Keratinocyte (primary cell): Measurements from ENCODE around the gene ZBTB7A. TPM values are rescaled to one million over a fixed set of nuclear protein-coding genes. Genes with fewer than 3 reads are reported as not detected.

Experiments
- DNase-seq: peaks from one replicate; pipeline ENCODE4 v3.0.0-alpha.2; 2011; ENCODE audit warnings: low read depth, missing footprints, low spot score
- FAIRE-seq: peaks from 2 replicates; lab custom pipeline; 2011; peaks lifted over from hg19 to GRCh38; lab: Jason Lieb, UNC
- H2AFZ ChIP-seq: 2 replicates; pipeline ENCODE4 v1.6.0; 2012; ENCODE audit warnings: low read length, control low read depth, inconsistent platforms; ENCODE audit not compliant: control insufficient read depth
- H3K27ac ChIP-seq: 2 replicates; pipeline ENCODE4 v1.5.1; 2011; ENCODE audit warnings: low read length; ENCODE audit not compliant: control insufficient read depth, insufficient read depth
- H3K27me3 ChIP-seq: 3 replicates; pipeline ENCODE4 v1.6.0; 2011; ENCODE audit warnings: low read length; ENCODE audit not compliant: control insufficient read depth, insufficient read depth; ENCODE audit errors: extremely low read depth
- H3K36me3 ChIP-seq, 2 experiments: 2 replicates in 1 of 2; 3 replicates in 1 of 2; pipeline ENCODE4 v1.5.1; 2011; ENCODE audit warnings: low read length in 2 of 2, mild to moderate bottlenecking in 1 of 2; ENCODE audit not compliant: control insufficient read depth in 2 of 2, insufficient read depth in 2 of 2; ENCODE audit errors: extremely low read depth in 1 of 2
- H3K4me1 ChIP-seq: 3 replicates; pipeline ENCODE4 v1.5.1; 2011; ENCODE audit warnings: low read length; ENCODE audit not compliant: control insufficient read depth, insufficient read depth; ENCODE audit errors: extremely low read depth
- H3K4me2 ChIP-seq: 3 replicates; pipeline ENCODE4 v1.6.0; 2011; ENCODE audit warnings: low read depth, low read length; ENCODE audit not compliant: control insufficient read depth, insufficient read depth; ENCODE audit errors: extremely low read depth
- H3K4me3 ChIP-seq, 3 experiments: fragments of 200-600 bp in 1 of 3; sonication (generic) in 1 of 3; 2 replicates in 2 of 3; 3 replicates in 1 of 3; pipeline ENCODE4 v1.5.1; 2011 to 2016; ENCODE audit warnings: low read length in 3 of 3, mild to moderate bottlenecking in 3 of 3, control low read depth in 2 of 3, inconsistent platforms in 1 of 3, low read depth in 1 of 3, mixed read lengths in 1 of 3, mixed run types in 1 of 3, moderate library complexity in 1 of 3; ENCODE audit not compliant: control insufficient read depth in 2 of 3, insufficient read depth in 2 of 3; ENCODE audit errors: extremely low read depth in 1 of 3
- H3K79me2 ChIP-seq: 2 replicates; pipeline ENCODE4 v1.6.0; 2012; ENCODE audit warnings: low read length; ENCODE audit not compliant: control insufficient read depth, insufficient read depth
- H3K9ac ChIP-seq: 3 replicates; pipeline ENCODE4 v1.6.0; 2011; ENCODE audit warnings: low read length; ENCODE audit not compliant: control insufficient read depth, insufficient read depth; ENCODE audit errors: extremely low read depth
- H3K9me1 ChIP-seq: 3 replicates; pipeline ENCODE4 v1.6.0; 2011; ENCODE audit warnings: low read length; ENCODE audit not compliant: control insufficient read depth, insufficient read depth; ENCODE audit errors: extremely low read depth
- H3K9me3 ChIP-seq: 2 replicates; pipeline ENCODE4 v1.5.1; 2012; ENCODE audit warnings: low read depth, low read length; ENCODE audit not compliant: control insufficient read depth
- H4K20me1 ChIP-seq: 3 replicates; pipeline ENCODE4 v1.6.0; 2011; ENCODE audit warnings: low read length; ENCODE audit not compliant: control insufficient read depth, insufficient read depth; ENCODE audit errors: extremely low read depth
- CTCF ChIP-seq, 3 experiments: IDR thresholded peaks in 1 of 3; conservative IDR thresholded peaks in 1 of 3; optimal IDR thresholded peaks in 1 of 3; 2 replicates in 2 of 3; 3 replicates in 1 of 3; pipeline versions ENCODE3 to v1.5.1; 2011; ENCODE audit warnings: low read length in 3 of 3, mild to moderate bottlenecking in 3 of 3, moderate library complexity in 2 of 3, control low read depth in 1 of 3, inconsistent platforms in 1 of 3; ENCODE audit not compliant: insufficient read depth in 2 of 3; ENCODE audit errors: extremely low read depth in 1 of 3
- EZH2 ChIP-seq: IDR thresholded peaks from one replicate; pipeline ENCODE4 v1.6.1; 2012; ENCODE audit warnings: inconsistent platforms, mild to moderate bottlenecking, low read length, moderate library complexity
- dilution Hi-C: fragments of 300-500 bp; cut with MboI; formaldehyde crosslinking; loops from one replicate; pipeline ENCODE4 v1.7.0; 2020; ENCODE audit warnings: low sequenced_read_pairs; ENCODE audit not compliant: extremely low pct_ligation_motif_present
- polyA plus RNA-seq, 5 experiments: library from polyadenylated mRNA; depleted of rRNA in 3 of 5; stranded (reverse) in 3 of 5; stranded (forward) in 1 of 5; unstranded in 1 of 5; fragments of >200 nt; gene quantifications; 1 replicate in 1 of 5; 2 replicates in 3 of 5; 3 replicates in 1 of 5; pipeline versions ENCODE4 v1.2.1 to v1.2.3, GENCODE V29; 2011 to 2012; ENCODE audit warnings: missing spikeins in 2 of 5, low read depth in 1 of 5, low replicate concordance in 1 of 5

The ZBTB7A gene
- polyA plus RNA-seq, 1 donor (not counting 4 experiments of a cell fraction or from before 2014, with no cell fraction given) = 3.7 TPM

- dilution Hi-C loops = no loop called here
- Histone ChIP-seq H3K9me3 (no peaks in the 10 kb centered on the region), H3K36me3 (peaks cover 28 to 29% of the 10 kb centered on the region in 2 experiments), H3K27ac (no peak overlapping the region), H3K9ac (no peak overlapping the region), H2AFZ (no peak overlapping the region), H3K27me3 (no peaks in the 10 kb centered on the region), H4K20me1 (no peaks in the 10 kb centered on the region), H3K9me1 (no peaks in the 10 kb centered on the region), H3K4me1 (peaks cover 5% of the 10 kb centered on the region), H3K4me3 (no peak overlapping the region), H3K4me2 (no peak overlapping the region), H3K79me2 (no peaks in the 10 kb centered on the region)
- DNase-seq = no peak
- FAIRE-seq = no peak
- no peak for TF ChIP-seq CTCF (optimal IDR thresholded peaks at IDR 0.05 in 1 of 3, IDR thresholded peaks at IDR 0.05 in 1 of 3, conservative IDR thresholded peaks at IDR 0.05 in 1 of 3; ENCODE audit: extremely low read depth in 1 of 3, insufficient read depth in 2 of 3, low read length in 3 of 3)
Measured at GRCh38 chr19:4101496-4101770, 34.7 kb upstream of the ZBTB7A start.

GRCh38 chr19:4100647-4101495 is 34.2 kb upstream of the ZBTB7A start:
- H3K9me3 ChIP-seq = no peaks in the 10 kb centered on the region
- no peak overlapping the region for H3K4me2 ChIP-seq
- H3K9me1 ChIP-seq = no peaks in the 10 kb centered on the region
- DNase-seq (no peak), FAIRE-seq (no peak)
- H3K79me2 ChIP-seq = no peaks in the 10 kb centered on the region
- H3K9ac ChIP-seq = no peak overlapping the region
- H2AFZ ChIP-seq = no peak overlapping the region
- H3K36me3 ChIP-seq = peaks cover 27 to 28% of the 10 kb centered on the region in 2 experiments
- no peak overlapping the region for H3K27ac ChIP-seq
- no peak overlapping the region for H3K4me3 ChIP-seq
- H3K4me1 ChIP-seq = peaks cover 5% of the 10 kb centered on the region
- no peaks in the 10 kb centered on the region for H3K27me3 ChIP-seq
- dilution Hi-C loops = no loop called here
- no peaks in the 10 kb centered on the region for H4K20me1 ChIP-seq
- TF ChIP-seq EZH2 (no peak), CTCF (optimal IDR thresholded peaks at IDR 0.05 in 1 of 3, IDR thresholded peaks at IDR 0.05 in 1 of 3, conservative IDR thresholded peaks at IDR 0.05 in 1 of 3; ENCODE audit: extremely low read depth in 1 of 3, insufficient read depth in 2 of 3, low read length in 3 of 3) (no peak)
